ENCODE data around the gene PLOD1.
"Not testable (repeated sequence)": the region's sequence is repeated elsewhere in the genome, so short reads cannot be mapped to it uniquely, and the experiment has no call there.

Gene PLOD1

DNA sequence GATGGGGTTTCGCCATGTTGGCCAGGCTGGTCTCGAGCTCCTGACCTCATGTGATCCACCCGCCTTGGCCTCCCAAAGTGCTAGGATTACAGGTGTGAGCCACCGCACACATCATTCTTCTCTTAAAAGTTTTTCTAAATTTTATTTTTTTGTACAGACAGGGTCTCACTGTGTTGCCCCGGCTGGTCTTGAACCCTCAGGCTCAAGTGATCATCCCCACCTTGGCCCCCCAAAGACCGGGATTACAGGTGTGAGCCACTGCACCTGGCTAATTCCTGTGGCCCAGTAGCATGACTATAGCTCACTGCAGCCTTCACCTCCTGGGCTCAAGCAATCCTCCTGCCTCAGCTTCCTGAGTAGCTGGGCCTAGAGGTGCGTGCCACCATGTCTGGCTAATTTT is 5.3 kb downstream of the PLOD1 start:
- not testable (repeated sequence) for DNase-seq (ENCODE audit: low spot score)

DNA sequence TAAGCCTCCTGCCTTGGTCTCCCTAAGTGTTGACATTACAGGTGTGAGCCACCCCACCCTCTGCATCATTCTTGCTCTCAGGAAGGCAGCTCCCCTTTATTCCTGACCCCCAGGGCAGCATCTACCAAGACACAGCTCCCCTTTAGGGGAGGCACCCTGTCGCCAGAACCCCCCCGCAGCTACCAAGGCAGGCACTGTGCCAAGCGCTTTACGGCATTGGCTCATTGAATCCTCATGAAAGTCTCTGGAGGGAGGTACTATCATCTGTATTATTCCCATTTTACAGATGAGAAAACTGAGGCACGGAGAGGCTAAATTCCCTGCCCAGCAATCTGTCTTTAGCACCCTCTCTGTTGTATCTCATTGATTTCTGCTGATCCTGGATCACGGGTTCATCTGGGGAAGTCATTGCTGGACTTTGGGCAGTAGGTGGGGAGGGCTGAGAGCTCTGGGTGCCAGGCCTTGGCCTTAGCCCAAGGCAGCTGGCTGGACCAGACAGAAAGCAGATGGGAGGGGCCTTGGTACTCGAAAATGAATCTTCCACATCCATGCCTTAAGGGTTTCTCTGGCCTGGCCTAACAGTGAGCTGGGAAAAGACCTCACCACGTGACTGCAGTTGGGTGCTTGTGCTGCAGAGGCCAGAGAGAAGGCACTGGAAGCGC is 5.9 kb downstream of the PLOD1 start:
- no peak for DNase-seq (ENCODE audit: low spot score)

DNA sequence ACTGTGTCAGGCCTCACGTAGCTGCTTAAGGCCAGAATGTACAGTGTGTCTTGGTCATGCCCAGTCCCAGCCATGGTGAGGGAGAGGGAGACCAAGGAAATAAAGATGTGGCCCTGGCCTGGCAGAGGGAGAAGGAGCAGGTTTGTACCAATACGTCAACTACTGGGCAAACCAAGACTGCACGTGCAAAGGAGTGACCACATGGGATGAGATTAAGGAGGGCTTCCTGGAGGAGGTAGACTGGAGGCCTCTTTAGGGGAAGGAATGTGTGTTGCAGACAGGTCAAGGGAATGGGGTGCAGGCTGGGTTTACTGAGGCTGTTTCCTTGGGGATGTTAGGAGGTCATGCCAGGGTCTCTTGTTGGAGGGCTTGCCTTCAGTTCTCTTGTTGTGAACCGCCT is 7.8 kb downstream of the PLOD1 start:
- DNase-seq (ENCODE audit: low spot score), result no peak

DNA sequence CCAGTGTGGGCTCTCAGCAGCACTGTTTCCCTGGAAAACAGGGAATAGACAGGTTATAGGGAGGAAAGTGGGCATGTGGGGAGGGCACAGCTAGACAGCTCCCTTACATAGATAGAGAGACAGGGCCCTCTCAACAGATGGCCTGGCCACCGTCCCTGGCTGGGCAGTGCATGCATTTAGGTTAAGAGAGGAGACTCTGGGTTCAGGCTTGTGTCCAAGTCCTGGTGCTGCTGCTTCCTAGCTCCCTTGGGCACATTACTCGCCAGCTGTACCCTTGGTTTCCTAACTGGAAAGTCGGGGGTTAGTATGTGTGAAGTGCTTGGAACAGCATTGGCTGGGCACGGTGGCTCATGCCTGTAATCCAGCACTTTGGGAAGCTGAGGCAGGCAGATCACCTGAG is 9.1 kb downstream of the PLOD1 start:
- DNase-seq (ENCODE audit: low spot score), result no peak

DNA sequence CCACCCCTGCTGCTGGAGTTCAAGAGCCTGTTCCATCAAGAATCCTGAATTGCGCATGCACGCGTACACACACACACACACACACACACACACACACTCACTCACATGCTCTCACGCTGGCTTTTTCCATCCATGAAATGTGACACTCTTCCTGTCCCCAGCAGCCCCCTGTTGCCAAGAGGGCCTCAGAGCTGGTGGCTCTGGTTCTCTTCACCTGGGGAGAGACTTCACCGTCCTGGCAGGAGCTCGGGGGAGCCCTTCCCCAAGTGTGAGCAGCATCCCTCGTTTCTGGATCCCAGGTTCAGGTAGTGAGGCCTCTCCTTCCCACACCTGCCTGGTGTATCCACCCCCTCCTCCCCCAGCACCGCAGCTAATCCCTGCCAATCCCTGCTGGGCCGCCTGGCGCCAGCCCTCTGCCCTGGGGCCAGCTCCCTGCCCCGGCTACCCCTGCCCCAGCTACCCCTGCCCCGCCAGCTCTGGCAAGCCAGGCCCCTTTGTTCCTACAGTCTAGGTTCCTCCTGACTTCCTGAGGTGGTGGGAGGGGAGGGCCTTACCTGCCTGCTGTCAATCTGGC is 9.9 kb downstream of the PLOD1 start:
- no peak for DNase-seq (ENCODE audit: low spot score)

DNA sequence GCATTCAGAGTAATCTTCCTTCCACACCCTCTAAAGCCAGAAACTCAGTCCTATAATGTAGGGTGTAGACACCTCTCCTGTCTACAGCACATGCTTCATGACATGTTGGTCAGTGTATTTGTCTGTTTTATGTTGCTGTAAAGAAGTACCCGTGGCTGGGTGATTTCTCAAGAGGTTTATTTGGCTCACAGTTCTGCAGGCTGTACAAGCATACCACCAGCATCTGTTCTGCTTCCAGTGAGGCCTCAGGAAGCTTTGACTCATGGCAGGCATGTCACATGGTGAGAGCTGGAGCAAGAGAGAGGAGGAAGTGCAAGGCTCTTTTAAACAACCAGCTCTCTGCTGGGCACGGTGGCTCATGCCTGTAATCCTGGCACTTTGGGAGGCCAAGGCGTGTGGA is 12.1 kb downstream of the PLOD1 start:
- DNase-seq (ENCODE audit: low spot score), result no peak

DNA sequence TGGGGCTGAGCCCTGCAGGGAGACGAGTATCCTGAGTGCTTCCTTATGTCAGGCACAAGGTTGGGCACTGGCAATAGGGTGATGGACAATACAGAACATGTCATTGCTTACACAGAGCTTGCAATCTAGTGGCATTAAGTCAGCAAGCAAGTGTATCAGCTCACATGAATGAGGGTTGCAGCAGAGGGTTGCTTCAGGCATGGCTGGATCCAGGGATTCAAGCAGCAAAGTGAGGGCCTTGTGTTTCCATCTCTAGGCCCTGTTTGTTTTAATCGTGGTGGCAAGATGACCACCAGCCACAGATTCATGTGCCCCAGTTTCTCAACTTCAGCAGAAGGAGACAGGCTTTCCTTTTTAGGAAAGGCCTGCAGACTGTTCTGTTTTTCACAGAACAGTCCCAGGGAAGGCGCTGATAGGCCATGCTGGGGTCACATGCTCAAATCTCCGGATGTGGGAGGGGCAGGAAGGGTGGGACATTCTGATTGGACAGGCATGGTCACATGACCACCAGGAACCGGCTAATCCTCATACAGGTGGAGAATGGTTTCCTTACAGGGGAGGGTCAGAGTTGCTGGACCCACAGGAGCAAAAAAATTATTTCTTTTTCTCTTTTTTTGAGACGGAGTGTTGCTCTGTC is 14.4 kb downstream of the PLOD1 start:
- DNase-seq (ENCODE audit: low spot score), result no peak

DNA sequence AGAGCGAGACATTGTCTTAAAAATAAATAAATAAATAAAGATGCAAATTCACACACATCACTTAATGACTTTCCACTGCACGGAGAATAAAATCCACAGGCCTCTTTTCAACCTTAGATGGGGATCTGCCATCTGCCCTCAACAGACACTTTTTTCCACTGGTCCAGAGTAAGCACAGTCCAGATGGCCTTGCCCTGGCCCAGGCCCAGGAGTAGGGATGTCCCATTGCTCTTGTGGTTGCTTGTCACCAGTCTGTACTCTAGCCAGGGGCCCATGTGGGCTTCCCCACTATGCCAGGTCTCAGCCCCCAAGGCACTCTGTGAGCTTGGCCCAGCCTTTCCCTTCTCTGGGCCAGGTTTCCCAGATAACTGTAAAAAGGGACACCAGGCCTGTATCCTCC is 17.4 kb downstream of the PLOD1 start:
- DNase-seq (ENCODE audit: low spot score), result no peak

DNA sequence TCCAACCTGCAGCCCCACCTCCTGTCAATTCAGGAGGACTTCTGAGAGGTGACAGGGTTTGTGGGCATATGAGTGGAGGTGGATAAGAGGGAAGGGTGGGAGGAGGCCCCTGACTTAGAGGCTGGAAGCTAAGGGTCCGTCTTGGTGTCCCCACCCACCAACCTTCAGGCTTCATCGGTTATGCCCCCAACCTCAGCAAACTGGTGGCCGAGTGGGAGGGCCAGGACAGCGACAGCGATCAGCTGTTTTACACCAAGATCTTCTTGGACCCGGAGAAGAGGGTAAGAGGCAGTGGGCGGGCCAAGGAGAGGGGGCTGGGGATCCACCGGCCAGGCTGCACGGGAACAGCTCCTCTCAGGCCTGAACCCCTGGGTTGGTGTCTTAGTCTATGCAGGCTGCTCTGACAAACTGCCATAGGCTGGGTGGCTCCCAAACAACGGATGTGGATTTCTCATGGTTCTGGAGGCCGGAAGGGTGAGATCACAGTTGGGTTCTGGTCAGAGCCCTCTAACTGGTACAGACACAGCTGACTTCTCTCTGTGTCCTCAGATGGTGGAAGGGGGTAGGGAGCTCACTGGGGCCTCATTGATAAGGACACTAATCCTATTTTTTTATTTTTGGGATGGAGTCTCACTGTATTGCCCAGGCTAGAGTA is 18.1 kb downstream of the PLOD1 start:
- DNase-seq (ENCODE audit: low spot score), result peak; percentile 41

DNA sequence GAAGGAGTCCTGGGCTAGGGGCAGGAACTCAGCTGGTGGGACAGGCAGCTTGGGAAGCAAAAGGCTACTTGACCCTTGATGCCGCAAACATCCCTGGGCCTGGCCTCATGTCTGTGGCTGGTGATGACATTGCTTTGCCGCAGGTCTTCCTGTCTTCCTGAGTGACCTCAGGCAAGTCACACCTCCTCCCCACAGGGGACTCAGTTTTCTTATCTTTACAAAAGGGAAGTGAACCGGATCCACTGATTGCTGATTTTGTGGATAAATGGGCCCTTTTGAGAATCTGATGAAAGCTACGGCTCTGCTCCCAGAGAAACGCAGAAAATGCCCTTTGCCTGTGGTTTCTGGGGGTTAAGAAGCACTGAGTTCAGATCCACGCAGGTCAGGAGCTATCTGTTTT is 20.7 kb downstream of the PLOD1 start:
- DNase-seq (ENCODE audit: low spot score), result no peak

DNA sequence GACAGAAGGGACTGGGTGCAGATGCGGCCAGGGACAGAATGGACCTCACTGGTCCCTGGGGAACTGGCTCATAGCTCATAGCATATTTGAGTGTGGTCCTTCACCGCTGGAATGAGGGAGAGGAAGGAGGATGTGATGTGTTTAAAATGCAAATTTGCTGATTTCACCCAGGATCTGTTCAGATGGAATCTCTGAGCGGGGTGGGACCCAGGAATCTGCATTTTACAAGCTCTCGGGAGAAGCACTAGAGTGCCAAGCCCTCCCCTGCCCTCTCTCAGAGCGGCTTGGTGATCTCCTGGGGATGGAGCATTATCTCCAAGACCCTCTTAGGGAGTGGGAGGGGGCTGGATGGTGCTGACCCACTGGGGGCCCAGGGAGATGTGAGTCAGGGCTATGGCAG is 22.9 kb downstream of the PLOD1 start:
- no peak for DNase-seq (ENCODE audit: low spot score)

DNA sequence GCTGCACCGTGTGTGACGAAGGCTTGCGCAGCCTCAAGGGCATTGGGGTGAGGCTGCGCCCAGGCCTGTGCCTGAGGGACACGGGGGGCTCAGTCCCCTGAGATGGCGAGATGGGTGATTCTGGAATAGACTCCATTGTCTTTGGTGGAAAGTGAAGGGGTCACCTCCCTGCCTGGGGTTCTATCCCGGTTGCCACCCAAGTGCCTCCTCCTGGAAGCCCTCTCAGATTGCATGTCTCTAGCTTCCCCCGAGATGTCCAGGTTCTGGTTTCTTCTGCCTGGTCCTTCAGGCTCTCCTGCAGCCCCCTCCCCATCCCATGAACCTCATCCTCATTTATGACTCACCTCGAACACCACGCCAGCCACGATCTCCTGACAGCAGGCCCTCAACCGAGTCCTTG is 23.4 kb downstream of the PLOD1 start:
- no peak for DNase-seq (ENCODE audit: low spot score)

DNA sequence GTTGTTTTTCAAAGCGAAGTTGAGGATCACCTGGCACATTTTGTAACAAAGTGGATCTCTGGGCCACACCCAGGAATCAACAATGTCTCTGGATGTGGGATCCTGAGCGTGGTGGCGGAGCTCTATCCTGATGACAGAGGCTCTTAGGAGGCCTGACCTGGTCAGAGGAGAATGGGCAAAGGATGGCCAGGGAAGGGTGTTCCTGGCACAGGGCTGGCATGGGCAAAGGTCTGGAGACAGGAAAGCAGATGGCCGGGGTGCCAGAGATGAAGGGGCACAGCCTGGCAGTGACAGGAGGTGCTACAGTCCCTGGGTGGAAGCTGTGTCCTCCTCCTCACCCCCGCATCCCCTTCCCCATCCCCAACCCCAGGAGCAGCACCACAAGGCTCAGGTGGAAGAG is 25.8 kb downstream of the PLOD1 start:
- DNase-seq (ENCODE audit: low spot score), result no peak

DNA sequence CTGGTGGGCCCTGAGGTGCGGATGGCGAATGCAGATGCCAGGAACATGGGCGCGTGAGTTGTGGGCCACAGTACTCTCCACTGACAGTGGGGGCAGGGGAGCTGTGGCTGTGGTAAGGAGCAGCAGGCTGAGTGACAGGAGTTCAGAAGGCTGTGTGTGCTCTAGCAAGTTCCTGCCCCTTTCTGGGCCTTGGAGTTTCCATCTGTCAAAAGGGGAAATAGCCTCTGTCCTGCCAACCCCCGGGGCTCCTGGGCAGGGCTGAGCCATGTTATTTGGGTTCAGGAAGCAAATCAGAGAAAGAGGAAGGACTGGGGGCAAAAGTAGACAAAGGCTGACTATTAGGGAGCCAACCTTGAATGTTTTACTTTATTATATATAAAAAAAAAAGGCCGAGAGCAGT is 26.2 kb downstream of the PLOD1 start:
- DNase-seq (ENCODE audit: low spot score), result no peak

DNA sequence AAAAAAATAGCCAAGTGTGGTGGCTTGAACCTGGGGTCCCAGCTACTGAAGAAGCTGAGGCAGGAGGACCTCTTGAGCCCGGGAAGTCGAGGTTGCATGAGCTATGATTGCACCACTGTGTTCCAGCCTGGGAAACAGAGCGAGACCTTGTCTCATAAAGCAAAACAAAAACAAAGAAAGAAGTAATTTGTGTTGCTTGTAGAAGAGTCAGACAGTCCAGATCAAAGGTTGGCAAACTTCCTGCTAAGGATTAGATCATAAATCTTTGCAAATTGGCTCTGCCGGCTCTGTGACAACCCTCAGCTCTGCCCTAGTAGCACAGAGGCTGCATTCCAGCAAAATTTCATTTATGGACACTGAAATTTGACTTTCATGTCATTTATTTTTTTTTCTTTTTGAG is 26.7 kb downstream of the PLOD1 start:
- DNase-seq (ENCODE audit: low spot score), result no peak

DNA sequence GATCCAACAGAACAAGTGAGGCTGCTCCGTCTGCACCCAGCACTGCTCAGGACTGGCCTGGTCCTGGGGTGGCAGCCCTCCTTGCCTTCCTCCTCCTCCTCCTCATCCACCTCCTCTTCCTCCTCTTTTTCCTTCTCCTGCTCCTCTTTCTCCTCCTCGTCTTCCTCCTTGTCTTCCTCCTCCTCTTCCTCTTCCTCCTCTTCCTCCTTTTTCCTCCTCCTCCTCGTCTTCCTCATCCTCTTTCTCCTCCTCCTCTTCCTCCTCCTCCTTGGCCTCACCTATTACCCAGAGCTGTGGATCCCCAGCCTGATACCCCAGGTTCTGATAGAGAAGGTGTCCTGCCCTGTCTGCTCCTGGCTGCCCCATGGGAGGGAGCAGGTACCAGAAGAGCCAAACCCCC is 29.1 kb downstream of the PLOD1 start:
- no peak for DNase-seq (ENCODE audit: low spot score)

DNA sequence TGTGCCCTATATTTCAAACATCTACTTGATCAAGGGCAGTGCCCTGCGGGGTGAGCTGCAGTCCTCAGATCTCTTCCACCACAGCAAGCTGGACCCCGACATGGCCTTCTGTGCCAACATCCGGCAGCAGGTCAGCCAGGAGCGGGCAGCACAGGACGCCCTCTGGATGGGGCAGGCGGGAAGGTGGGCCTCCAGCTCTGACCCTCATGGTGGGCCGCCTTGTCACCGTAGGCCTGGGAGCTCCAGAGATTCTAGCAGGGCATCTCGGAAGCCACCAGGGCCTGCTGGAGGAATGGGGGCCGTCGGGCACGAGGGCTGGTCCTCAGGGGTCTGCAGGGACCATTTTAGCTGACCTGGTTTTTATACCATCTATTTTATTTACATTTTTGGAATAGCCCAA is 30.1 kb downstream of the PLOD1 start:
- no peak for DNase-seq (ENCODE audit: low spot score)

DNA sequence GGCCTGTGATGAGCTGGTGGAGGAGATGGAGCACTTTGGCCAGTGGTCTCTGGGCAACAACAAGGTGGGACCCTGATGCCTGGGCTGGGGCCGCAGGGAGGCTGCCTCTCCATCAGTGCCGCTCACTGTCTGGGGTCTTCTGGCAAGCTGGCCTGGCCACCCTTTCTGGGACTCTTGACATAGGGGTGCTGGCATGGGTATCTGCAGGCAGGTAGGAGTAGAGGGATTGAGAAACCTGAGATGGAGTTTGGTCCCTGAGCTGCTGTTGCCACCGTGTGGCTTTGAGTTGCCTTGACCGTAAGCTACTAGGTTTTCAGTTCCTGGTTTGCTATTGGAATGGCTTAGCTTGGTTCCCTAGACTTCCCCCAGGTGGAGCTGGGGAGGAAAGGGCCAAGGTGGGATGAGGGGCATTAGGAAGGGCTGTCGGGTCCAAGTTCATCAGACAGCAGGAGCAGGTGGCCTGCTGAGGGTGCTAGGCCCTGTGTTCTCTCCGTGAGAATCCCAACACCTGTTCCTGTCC is 32.6 kb downstream of the PLOD1 start:
- DNase-seq (ENCODE audit: low spot score), result no peak

DNA sequence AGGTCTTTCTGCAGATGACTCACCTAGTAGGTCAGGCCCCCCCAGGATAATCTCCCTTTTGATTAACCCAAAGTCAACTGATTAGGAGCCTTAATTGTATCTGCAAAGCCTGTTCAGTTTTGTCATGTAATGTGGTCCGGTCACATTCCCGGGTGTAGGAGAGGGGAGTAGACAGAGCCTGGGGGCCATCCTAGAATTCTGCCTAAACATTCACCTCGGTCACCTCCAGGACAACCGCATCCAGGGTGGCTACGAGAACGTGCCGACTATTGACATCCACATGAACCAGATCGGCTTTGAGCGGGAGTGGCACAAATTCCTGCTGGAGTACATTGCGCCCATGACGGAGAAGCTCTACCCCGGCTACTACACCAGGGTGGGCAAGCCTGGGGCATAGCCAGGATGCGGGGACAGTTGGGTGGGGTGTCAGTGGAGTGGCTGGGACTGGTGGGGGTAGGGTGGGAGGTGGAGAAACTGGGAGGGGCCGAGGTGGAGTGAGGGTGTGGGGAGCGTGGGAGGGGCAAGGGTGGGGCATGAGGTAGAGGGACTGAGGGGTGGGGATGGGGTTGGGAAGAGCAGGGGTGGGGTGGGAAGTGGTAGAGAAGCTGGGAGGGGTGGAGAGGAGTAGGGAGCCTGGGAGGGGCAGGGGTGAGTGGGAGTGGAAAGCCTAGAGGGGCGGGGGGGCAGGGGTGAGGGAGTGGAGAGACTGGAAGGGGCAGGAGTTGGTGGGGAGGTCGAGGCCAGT is 36.1 kb downstream of the PLOD1 start:
- DNase-seq (ENCODE audit: low spot score), result no peak

DNA sequence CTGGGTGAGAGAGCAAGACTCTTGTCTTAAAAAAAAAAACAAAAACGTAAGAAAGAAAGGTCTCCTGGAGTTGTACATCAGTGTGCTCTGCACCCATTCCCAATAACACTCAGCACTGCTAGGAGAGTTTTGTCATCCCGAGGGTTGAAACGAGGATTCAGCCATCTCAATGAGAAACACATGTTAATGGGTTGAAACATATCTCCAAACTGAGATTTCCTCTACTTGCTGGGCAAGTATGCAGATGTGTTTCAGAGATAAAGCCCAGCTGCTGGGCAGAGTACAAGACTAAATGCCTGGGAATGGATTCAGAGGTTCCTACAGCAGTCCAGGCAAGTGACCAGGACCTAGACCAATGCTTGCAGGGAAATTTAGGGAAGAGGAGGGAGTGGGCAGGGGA is 43.1 kb downstream of the PLOD1 start:
- peak; percentile 79 for DNase-seq (ENCODE audit: low spot score)

DNA sequence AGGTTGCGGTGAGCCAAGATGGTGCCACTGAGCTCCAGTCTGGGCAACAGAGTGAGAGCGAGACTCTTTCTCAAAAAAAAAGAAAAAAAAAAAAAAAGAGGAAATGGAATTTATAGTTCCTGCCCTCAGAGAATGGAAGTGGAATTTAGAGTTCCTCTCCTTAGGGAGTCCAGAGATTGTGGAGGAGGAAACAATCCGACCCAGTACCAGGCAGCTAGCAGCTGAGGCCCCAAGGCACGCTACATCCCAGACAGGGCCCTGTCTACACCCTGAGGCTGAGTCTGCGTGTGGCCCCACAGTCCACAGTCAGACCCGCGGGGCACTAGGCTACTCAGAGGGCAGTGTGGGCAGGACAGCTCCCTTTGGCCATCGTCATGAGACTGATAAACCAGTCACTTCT is 43.8 kb downstream of the PLOD1 start:
- no peak for DNase-seq (ENCODE audit: low spot score)

DNA sequence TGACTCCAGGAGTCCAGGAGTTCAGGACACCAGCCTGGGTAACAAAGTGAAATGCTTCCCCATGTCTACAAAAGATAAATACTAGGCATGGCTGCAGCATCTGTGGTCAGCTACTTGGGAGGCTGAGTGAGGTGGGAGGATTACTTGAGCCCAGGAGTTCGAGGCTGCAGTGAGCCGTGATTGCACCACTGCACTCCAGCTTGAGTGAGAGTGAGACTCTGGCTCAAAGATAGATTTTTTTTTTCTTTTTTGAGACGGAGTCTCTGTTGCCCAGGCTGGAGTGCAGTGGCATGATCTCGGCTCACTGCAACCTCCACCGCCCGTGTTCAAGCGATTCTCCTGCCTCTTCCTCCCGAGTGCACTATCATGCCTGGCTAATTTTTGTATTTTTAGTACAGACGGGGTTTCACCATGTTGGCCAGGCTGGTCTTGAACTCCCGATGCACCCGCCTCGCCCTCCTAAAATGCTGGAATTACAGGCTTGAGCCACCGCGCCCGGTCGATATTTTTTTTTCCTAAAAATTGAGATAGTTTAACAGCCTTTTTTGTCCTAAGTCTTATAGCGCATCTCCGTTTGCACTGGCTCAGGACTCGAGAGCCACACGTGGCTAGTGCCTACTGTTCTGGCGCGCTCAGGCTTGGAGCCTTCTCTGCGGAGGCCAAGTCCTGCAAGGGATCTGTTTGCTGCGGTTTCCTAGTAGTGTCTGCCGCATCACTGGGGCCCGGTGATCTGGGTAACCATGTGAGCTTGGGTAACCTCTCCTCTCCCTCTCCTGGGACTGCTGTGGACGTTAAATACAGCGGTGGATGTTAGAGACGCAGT is 44.7 kb downstream of the PLOD1 start:
- DNase-seq (ENCODE audit: low spot score), result no peak
